ENCODE results near the gene LTBP1. TPM values are rescaled to one million over a fixed set of nuclear protein-coding genes. Genes with fewer than 3 reads are reported as not detected.
A peak's percentile ranks its signal among the peaks of the same experiment; 100 is the strongest.

The LTBP1 gene
- total RNA-seq, 1 experiment from 2014 or later = 6.7 TPM

- in situ Hi-C loops (cut with HindIII; ENCODE audit: low pct_unique_long_range_greater_than_20kb, low sequenced_read_pairs) = no loop called here
- DNase-seq (ENCODE audit: low read depth, low spot score) = no peak
Measured at GRCh38 chr2:33205693-33206434, 259.1 kb downstream of the LTBP1 start.

- in situ Hi-C loops (cut with HindIII; ENCODE audit: low pct_unique_long_range_greater_than_20kb, low sequenced_read_pairs) = no loop called here
- DNase-seq (ENCODE audit: low read depth, low spot score) = no peak
Measured at GRCh38 chr2:33207151-33207740, 260.5 kb downstream of the LTBP1 start.

GRCh38 chr2:33208400-33208799 lies 261.6 kb downstream of the LTBP1 start:
- peak; percentile 15 for DNase-seq (ENCODE audit: low read depth, low spot score)
- in situ Hi-C loops (cut with HindIII; ENCODE audit: low pct_unique_long_range_greater_than_20kb, low sequenced_read_pairs) = no loop called here

- DNase-seq (ENCODE audit: low read depth, low spot score) = no peak
- in situ Hi-C loops (cut with HindIII; ENCODE audit: low pct_unique_long_range_greater_than_20kb, low sequenced_read_pairs) = no loop called here
Measured at GRCh38 chr2:33209976-33210375, 263.2 kb downstream of the LTBP1 start.

- peak; percentile 40 for DNase-seq (ENCODE audit: low read depth, low spot score)
Measured at GRCh38 chr2:33210626-33211025, 263.9 kb downstream of the LTBP1 start.

GRCh38 chr2:33212151-33212550 lies 265.4 kb downstream of the LTBP1 start:
- in situ Hi-C loops (cut with HindIII; ENCODE audit: low pct_unique_long_range_greater_than_20kb, low sequenced_read_pairs) = no loop called here
- DNase-seq (ENCODE audit: low read depth, low spot score) = no peak

More at GRCh38 chr2:33210626-33211025, 263.9 kb downstream of the LTBP1 start:
- in situ Hi-C loops (cut with HindIII; ENCODE audit: low pct_unique_long_range_greater_than_20kb, low sequenced_read_pairs) = no loop called here

- in situ Hi-C loops (cut with HindIII; ENCODE audit: low pct_unique_long_range_greater_than_20kb, low sequenced_read_pairs) = no loop called here
- no peak for DNase-seq (ENCODE audit: low read depth, low spot score)
Measured at GRCh38 chr2:33213244-33213643, 266.5 kb downstream of the LTBP1 start.

- in situ Hi-C loops (cut with HindIII; ENCODE audit: low pct_unique_long_range_greater_than_20kb, low sequenced_read_pairs) = no loop called here
- DNase-seq (ENCODE audit: low read depth, low spot score) = no peak
Measured at GRCh38 chr2:33213648-33214047, 266.9 kb downstream of the LTBP1 start.

- DNase-seq (ENCODE audit: low read depth, low spot score) = no peak
- in situ Hi-C loops (cut with HindIII; ENCODE audit: low pct_unique_long_range_greater_than_20kb, low sequenced_read_pairs) = no loop called here
Measured at GRCh38 chr2:33214436-33214835, 267.7 kb downstream of the LTBP1 start.

- no peak for DNase-seq (ENCODE audit: low read depth, low spot score)
- in situ Hi-C loops (cut with HindIII; ENCODE audit: low pct_unique_long_range_greater_than_20kb, low sequenced_read_pairs) = no loop called here
Measured at GRCh38 chr2:33214857-33215256, 268.1 kb downstream of the LTBP1 start.

GRCh38 chr2:33215299-33215698 lies 268.5 kb downstream of the LTBP1 start:
- in situ Hi-C loops (cut with HindIII; ENCODE audit: low pct_unique_long_range_greater_than_20kb, low sequenced_read_pairs) = no loop called here
- no peak for DNase-seq (ENCODE audit: low read depth, low spot score)

- in situ Hi-C loops (cut with HindIII; ENCODE audit: low pct_unique_long_range_greater_than_20kb, low sequenced_read_pairs) = no loop called here
- DNase-seq (ENCODE audit: low read depth, low spot score) = no peak
Measured at GRCh38 chr2:33215983-33216382, 269.2 kb downstream of the LTBP1 start.

- in situ Hi-C loops (cut with HindIII; ENCODE audit: low pct_unique_long_range_greater_than_20kb, low sequenced_read_pairs) = no loop called here
- no peak for DNase-seq (ENCODE audit: low read depth, low spot score)
Measured at GRCh38 chr2:33216508-33217182, 269.9 kb downstream of the LTBP1 start.

- in situ Hi-C loops (cut with HindIII; ENCODE audit: low pct_unique_long_range_greater_than_20kb, low sequenced_read_pairs) = no loop called here
- DNase-seq (ENCODE audit: low read depth, low spot score) = no peak
Measured at GRCh38 chr2:33217406-33217805, 270.7 kb downstream of the LTBP1 start.

GRCh38 chr2:33219114-33219513 lies 272.4 kb downstream of the LTBP1 start:
- in situ Hi-C loops (cut with HindIII; ENCODE audit: low pct_unique_long_range_greater_than_20kb, low sequenced_read_pairs) = no loop called here

GRCh38 chr2:33219850-33220275 lies 273.1 kb downstream of the LTBP1 start:
- DNase-seq (ENCODE audit: low read depth, low spot score) = peak; percentile 49
- in situ Hi-C loops (cut with HindIII; ENCODE audit: low pct_unique_long_range_greater_than_20kb, low sequenced_read_pairs) = no loop called here

More at GRCh38 chr2:33219114-33219513, 272.4 kb downstream of the LTBP1 start:
- no peak for DNase-seq (ENCODE audit: low read depth, low spot score)

- no peak for DNase-seq (ENCODE audit: low read depth, low spot score)
- in situ Hi-C loops (cut with HindIII; ENCODE audit: low pct_unique_long_range_greater_than_20kb, low sequenced_read_pairs) = no loop called here
Measured at GRCh38 chr2:33220533-33220932, 273.8 kb downstream of the LTBP1 start.

GRCh38 chr2:33221046-33221784 lies 274.5 kb downstream of the LTBP1 start:
- no peak for DNase-seq (ENCODE audit: low read depth, low spot score)
- in situ Hi-C loops (cut with HindIII; ENCODE audit: low pct_unique_long_range_greater_than_20kb, low sequenced_read_pairs) = no loop called here

Measured in SK-MEL-5 (cell line).